Smooth muscle cell (in vitro differentiated cells): ENCODE measurements around the gene RIN3. TPM values are rescaled to one million over a fixed set of nuclear protein-coding genes. Genes with fewer than 3 reads are reported as not detected.
A peak's percentile ranks its signal among the peaks of the same experiment; 100 is the strongest.

Experiments
- DNase-seq: peaks from one replicate; lab custom pipeline; 2025; ENCODE audit not compliant: unreplicated experiment; lab: John Stamatoyannopoulos, UW
- H2AFZ ChIP-seq: fragments of 200-600 bp; sonication (generic); 2 replicates; pipeline ENCODE4 v1.6.0; 2016; ENCODE audit warnings: antibody characterized with exemption, low read depth, mild to moderate bottlenecking
- H3F3A ChIP-seq: fragments of 200-600 bp; sonication (generic); 2 replicates; pipeline ENCODE4 v1.6.0; 2017; ENCODE audit warnings: antibody characterized with exemption, low read depth
- H3K27ac ChIP-seq: fragments of 200-600 bp; sonication (generic); 2 replicates; pipeline ENCODE4 v1.5.1; 2016; ENCODE audit warnings: low read depth, mild to moderate bottlenecking
- H3K27me3 ChIP-seq: fragments of 200-600 bp; sonication (generic); 2 replicates; pipeline ENCODE4 v1.6.1; 2016; ENCODE audit warnings: low read depth, mild to moderate bottlenecking
- H3K36me3 ChIP-seq: fragments of 200-600 bp; sonication (generic); 2 replicates; pipeline ENCODE4 v1.5.1; 2016; ENCODE audit warnings: low read depth
- H3K4me1 ChIP-seq: fragments of 200-600 bp; sonication (generic); 2 replicates; pipeline ENCODE4 v1.5.1; 2016; ENCODE audit warnings: low read depth
- H3K4me2 ChIP-seq: fragments of 200-600 bp; sonication (generic); 2 replicates; pipeline ENCODE4 v1.6.0; 2016; ENCODE audit warnings: mild to moderate bottlenecking
- H3K4me3 ChIP-seq: fragments of 200-600 bp; sonication (generic); 2 replicates; pipeline ENCODE4 v1.5.1; 2016; ENCODE audit warnings: mild to moderate bottlenecking
- H3K79me2 ChIP-seq: fragments of 200-600 bp; sonication (generic); 2 replicates; pipeline ENCODE4 v1.6.0; 2016; ENCODE audit warnings: low read depth, mild to moderate bottlenecking
- H3K9ac ChIP-seq: fragments of 200-600 bp; sonication (generic); 2 replicates; pipeline ENCODE4 v1.6.0; 2016; ENCODE audit warnings: low read depth
- H3K9me3 ChIP-seq: fragments of 200-600 bp; sonication (generic); replicated peaks from 2 replicates; pipeline ENCODE4 v1.5.1; 2016; ENCODE audit warnings: low read depth
- H4K20me1 ChIP-seq: fragments of 200-600 bp; sonication (generic); 2 replicates; pipeline ENCODE4 v1.6.0; 2016; ENCODE audit warnings: low read depth
- WGBS: methylation state at CpG from one replicate; pipeline ENCODE4 v1.1.7; 2016; ENCODE audit warnings: low lambda C conversion rate; 5-methylcytosine and 5-hydroxymethylcytosine counted together
- polyA plus RNA-seq: library from polyadenylated mRNA; unstranded; fragments of >200 nt; fragmentation: Nextera tagmentation; extraction: Ambion mirVana; gene quantifications from 2 replicates; pipeline ENCODE4 v1.2.1, GENCODE V29; 2016
- total RNA-seq: library from RNA; depleted of rRNA; stranded (reverse); fragments of >200 nt; gene quantifications from 2 replicates; pipeline ENCODE4 v1.2.3, GENCODE V29; 2014
- TF ChIP-seq, protein P1 (sequence below): fragments of 200-600 bp; sonication (generic); IDR thresholded peaks from 2 replicates; pipeline ENCODE4 v1.5.1; 2017; ENCODE audit warnings: borderline replicate concordance, mild to moderate bottlenecking, antibody characterized with exemption; ENCODE audit not compliant: insufficient read depth, poor library complexity, severe bottlenecking

RIN3 gene
- total and polyA plus RNA-seq, 2 experiments from 2014 or later: 2.7 to 3.8 TPM

DNA sequence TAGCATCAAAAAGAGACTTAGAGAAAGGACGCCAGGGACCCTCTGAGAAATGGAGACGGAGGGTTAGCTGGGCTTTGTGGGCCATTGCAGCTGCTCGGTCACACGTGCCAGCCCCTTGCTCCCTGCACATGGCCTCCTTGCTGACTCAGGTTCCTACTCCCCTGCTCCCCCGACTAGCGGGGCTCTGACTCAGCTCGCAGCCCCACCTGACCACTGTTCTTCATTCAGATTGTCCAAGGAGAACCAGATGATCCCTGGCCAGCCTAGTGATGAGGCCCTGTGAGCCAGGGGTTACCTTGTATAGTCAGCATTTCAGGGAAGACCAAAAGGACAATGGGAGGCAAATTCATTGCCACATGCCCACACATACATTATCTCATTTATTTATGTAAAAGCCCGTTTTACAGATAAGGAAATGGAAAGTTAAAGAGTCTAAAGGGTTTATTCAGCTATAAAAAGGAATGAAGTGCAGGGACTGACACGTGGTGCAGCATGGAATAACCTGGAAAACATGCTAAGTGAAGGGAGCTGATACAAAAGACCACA is 131.5 kb downstream of the RIN3 start:
- Histone ChIP-seq H2AFZ (no peak overlapping the region), H4K20me1 (no peaks in the 10 kb centered on the region), H3K27ac (no peak overlapping the region), H3K4me2 (no peak overlapping the region), H3K36me3 (no peaks in the 10 kb centered on the region), H3K79me2 (no peaks in the 10 kb centered on the region), H3K27me3 (no peaks in the 10 kb centered on the region), H3K9me3 (no peaks in the 10 kb centered on the region), H3K4me1 (peaks cover 6% of the 10 kb centered on the region), H3F3A (peaks cover 15% of the 10 kb centered on the region), H3K9ac (no peak overlapping the region), H3K4me3 (no peak overlapping the region)
- TF ChIP-seq, protein P1, sequence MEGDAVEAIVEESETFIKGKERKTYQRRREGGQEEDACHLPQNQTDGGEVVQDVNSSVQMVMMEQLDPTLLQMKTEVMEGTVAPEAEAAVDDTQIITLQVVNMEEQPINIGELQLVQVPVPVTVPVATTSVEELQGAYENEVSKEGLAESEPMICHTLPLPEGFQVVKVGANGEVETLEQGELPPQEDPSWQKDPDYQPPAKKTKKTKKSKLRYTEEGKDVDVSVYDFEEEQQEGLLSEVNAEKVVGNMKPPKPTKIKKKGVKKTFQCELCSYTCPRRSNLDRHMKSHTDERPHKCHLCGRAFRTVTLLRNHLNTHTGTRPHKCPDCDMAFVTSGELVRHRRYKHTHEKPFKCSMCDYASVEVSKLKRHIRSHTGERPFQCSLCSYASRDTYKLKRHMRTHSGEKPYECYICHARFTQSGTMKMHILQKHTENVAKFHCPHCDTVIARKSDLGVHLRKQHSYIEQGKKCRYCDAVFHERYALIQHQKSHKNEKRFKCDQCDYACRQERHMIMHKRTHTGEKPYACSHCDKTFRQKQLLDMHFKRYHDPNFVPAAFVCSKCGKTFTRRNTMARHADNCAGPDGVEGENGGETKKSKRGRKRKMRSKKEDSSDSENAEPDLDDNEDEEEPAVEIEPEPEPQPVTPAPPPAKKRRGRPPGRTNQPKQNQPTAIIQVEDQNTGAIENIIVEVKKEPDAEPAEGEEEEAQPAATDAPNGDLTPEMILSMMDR: no peak
- WGBS: 95% methylated on average over 9 of the region's 9 CpGs
- no peak for DNase-seq

DNA sequence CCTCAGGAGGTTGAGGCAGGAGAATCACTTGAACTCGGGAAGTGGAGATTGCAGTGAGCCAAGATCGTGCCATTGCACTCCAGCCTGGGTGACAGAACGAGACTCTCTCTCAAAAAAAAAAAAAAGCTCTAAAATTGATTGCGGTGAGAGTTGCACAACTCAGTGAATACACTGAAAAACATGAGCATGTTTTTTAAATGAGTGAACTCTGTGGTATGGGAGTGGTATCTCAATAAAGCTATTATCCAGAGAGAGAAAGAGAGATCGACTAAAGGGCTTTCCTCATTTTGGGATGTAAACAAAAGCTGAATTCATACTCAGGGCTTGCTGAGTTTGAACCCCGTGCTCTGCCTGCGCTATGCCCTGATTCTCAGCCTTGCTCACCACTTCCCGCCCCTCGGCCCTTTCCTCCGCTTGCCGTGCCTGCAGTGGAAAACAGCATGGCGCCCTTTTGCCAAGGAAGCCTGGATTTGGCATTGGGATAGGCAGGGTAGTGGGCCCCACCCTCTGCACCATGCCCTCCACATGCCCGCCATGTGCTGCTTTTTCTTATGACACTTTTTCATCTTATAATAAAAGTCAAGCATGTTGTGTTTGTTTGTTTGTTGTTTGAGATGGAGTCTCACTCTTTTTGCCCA is 132.4 kb downstream of the RIN3 start:
- Histone ChIP-seq H3F3A (peaks cover 15% of the 10 kb centered on the region), H3K4me3 (no peak overlapping the region), H3K27ac (peak overlapping the region; percentile 84), H3K4me1 (peaks cover 6% of the 10 kb centered on the region), H3K4me2 (peak overlapping the region; percentile 70), H3K9ac (no peak overlapping the region), H3K9me3 (no peaks in the 10 kb centered on the region), H3K79me2 (no peaks in the 10 kb centered on the region), H3K36me3 (no peaks in the 10 kb centered on the region), H2AFZ (no peak overlapping the region), H4K20me1 (no peaks in the 10 kb centered on the region), H3K27me3 (no peaks in the 10 kb centered on the region)
- DNase-seq: no peak
- 84% methylated on average over 13 of the region's 13 CpGs for WGBS
- TF ChIP-seq, protein P1: no peak

DNA sequence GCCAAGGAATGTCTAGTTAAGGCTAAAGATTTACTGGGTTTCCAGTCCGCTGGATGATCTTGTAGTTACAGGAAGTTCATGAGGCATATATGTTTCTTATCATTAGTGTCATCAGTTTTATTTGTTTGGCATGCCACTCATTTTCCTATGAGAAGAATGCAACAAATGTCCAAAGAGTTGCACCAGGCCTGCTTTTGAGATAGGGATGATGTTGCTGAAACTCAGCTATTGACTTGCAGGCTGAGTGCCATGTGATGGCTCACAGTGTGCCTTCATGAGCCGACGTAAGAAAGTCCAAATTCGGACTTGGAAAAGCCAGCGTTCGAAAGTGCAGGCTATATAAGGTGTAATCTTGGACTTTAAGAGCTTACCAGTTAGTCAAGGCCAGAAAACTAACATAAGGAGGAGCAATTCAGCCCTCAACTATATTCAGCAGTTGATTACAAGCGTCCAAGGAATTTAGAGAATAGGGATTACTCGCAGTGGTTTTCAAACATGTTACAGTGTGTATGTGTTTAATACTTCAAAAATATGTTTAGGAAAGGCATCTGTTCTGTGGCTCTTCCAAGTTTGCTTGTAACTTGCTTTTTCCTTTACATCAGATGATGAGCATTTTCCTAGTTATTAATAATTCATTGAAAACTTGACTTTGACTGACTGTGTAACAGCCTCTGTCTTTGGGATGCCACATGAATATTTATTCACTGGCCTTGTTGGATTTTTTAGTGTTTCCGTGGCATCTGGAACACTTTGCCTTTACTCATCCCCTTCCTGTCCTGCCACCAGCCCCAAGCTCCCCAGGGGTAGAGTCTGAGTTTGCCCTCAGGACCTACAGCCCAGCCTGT is 133.6 kb downstream of the RIN3 start:
- DNase-seq: no peak
- peaks cover 6% of the 10 kb centered on the region for H3K4me1 ChIP-seq
- peak overlapping the region; percentile 70 for H3K4me2 ChIP-seq

More for the DNA sequence above, 133.6 kb downstream of the RIN3 start:
- Histone ChIP-seq H3K27me3 (no peaks in the 10 kb centered on the region), H3K9me3 (no peaks in the 10 kb centered on the region), H3K27ac (peak overlapping the region; percentile 84), H3K36me3 (no peaks in the 10 kb centered on the region), H3K4me3 (no peak overlapping the region), H3K9ac (peak overlapping the region; percentile 56), H4K20me1 (no peaks in the 10 kb centered on the region), H3K79me2 (no peaks in the 10 kb centered on the region), H3F3A (peaks cover 15% of the 10 kb centered on the region), H2AFZ (no peak overlapping the region)
- 21% methylated on average over 9 of the region's 9 CpGs for whole genome bisulfite sequencing
- TF ChIP-seq, protein P1: no peak
